22Rv1 (cell line): Measurements from ENCODE around the gene LYRM9.
"Not testable (repeated sequence)": the region's sequence is repeated elsewhere in the genome, so short reads cannot be mapped to it uniquely, and the experiment has no call there.

Experiments used
- H3K27ac ChIP-seq: fragments of 450-650 bp; 2 replicates; pipeline ENCODE4 v1.5.1; 2017
- ZFX ChIP-seq: fragments of 450-650 bp; IDR thresholded peaks from 2 replicates; pipeline ENCODE4 v1.6.1; 2017; ENCODE audit warnings: antibody characterized with exemption, borderline replicate concordance
- TF ChIP-seq, protein P1 (sequence below): fragments of 450-650 bp; IDR thresholded peaks from 2 replicates; pipeline ENCODE4 v1.5.1; 2017; ENCODE audit warnings: mild to moderate bottlenecking

The LYRM9 gene

DNA sequence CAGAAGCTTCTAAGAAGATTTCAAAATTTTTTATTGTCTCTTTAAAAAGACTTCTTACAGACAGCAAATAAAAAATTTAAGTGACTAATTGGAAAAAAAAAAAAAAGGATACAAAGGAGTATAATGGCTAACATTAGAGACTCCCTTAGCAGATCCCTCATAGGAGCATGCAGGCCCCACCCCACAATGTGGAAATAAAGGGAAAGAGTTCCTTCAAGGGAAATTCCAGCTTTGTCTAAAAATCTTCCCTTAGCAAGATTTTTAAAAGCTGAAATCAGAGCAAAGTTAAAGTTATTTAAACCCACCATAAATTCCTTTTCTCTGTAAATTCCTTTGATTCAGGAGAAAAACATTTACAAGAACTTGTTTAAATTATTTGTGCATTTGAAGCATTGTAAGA is 60.3 kb downstream of the LYRM9 start:
- H3K27ac ChIP-seq, result no peak overlapping the region
- TF ChIP-seq, protein P1, sequence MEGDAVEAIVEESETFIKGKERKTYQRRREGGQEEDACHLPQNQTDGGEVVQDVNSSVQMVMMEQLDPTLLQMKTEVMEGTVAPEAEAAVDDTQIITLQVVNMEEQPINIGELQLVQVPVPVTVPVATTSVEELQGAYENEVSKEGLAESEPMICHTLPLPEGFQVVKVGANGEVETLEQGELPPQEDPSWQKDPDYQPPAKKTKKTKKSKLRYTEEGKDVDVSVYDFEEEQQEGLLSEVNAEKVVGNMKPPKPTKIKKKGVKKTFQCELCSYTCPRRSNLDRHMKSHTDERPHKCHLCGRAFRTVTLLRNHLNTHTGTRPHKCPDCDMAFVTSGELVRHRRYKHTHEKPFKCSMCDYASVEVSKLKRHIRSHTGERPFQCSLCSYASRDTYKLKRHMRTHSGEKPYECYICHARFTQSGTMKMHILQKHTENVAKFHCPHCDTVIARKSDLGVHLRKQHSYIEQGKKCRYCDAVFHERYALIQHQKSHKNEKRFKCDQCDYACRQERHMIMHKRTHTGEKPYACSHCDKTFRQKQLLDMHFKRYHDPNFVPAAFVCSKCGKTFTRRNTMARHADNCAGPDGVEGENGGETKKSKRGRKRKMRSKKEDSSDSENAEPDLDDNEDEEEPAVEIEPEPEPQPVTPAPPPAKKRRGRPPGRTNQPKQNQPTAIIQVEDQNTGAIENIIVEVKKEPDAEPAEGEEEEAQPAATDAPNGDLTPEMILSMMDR, result no peak
- no peak for TF ChIP-seq ZFX

DNA sequence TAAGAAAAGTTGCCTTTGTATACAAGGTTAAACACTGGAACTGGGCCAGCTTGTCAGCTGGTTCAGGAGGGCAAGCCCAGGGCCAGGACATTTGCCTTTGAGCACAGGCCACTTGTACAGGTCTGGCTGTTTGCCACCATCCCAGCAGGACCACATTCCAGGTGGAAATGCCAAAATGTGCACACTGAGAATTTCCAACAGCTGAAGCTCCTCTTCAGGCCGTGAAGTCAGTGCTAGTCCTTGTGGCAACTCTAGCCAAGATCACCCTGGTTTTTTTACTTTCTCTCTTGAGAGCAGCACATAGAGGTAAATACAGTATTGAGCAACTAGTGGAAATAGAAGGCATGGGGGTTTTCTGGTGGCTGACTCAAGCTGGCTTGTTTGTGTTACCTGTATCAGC is 63.3 kb downstream of the LYRM9 start:
- H3K27ac ChIP-seq, result not testable (repeated sequence)

DNA sequence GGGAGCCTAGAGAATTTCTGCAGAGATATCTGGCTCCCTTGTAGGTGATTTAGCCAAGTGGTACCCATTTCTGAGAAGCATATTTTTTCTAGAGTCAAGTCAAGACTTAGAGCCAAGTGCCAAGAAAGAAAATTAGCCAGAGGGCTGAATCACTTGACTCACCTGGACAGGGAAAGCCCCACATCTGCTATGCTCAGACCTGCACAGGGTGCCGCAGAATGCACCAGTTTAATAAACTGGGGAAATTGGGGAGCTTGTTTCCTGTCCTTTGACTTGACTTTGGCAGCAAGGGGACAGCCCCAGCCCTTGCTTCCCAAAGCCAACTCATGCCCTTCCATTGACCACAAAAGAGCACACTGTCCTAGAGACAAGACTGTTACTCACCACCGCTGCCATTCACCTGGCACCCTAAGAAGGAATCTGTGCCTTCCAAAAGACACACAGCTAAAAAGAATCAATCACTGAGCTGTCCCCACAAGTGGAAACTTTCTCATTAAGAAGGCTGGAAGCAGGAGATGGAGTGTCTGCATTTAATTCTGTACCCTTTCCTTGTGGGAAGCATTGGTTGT is 63.9 kb downstream of the LYRM9 start:
- not testable (repeated sequence) for H3K27ac ChIP-seq
